Endothelial cell of umbilical vein (primary cell): ENCODE measurements around the gene RGS12. TPM values are rescaled to one million over a fixed set of nuclear protein-coding genes. Genes with fewer than 3 reads are reported as not detected.

Experiments used
- BruUV-seq: library from RNA; stranded (reverse); fragments of 400-500 nt; replicated peaks from 2 replicates; lab custom pipeline; 2021; lab: Mats Ljungman, UMichigan
- CTCF ChIA-PET: fragments of 300-600, 350-600 bp; sonication (Branson Sonifier 250); formaldehyde crosslinking; loops from one replicate; lab custom pipeline; 2021; ENCODE audit warnings: antibody characterized with exemption, inconsistent platforms; lab: Charles Lee
- POLR2A ChIA-PET: fragments of 300-600, 350-600 bp; sonication (Branson Sonifier 250); formaldehyde crosslinking; loops from one replicate; lab custom pipeline; 2021; ENCODE audit warnings: antibody characterized with exemption, inconsistent platforms; lab: Charles Lee
- DNase-seq: peaks from one replicate; pipeline ENCODE4 v3.0.0-alpha.2; 2011; ENCODE audit warnings: low read depth, low spot score
- FAIRE-seq: peaks from 2 replicates; lab custom pipeline; 2011; peaks lifted over from hg19 to GRCh38; lab: Jason Lieb, UNC
- H2AFZ ChIP-seq: 2 replicates; pipeline ENCODE4 v1.6.0; 2012; ENCODE audit warnings: low read depth, low read length, control low read depth, inconsistent platforms
- H3K27ac ChIP-seq: 2 replicates; pipeline ENCODE4 v1.5.1; 2011; ENCODE audit warnings: low read depth, mild to moderate bottlenecking, control low read depth, low read length, moderate library complexity; ENCODE audit not compliant: insufficient read depth
- H3K27me3 ChIP-seq, 2 experiments: 2 replicates each; pipeline versions ENCODE4 v1.6.0 to v1.6.1; 2011; ENCODE audit warnings: low read length in 2 of 2, mixed read lengths in 1 of 2; ENCODE audit not compliant: control insufficient read depth in 2 of 2, insufficient read depth in 2 of 2
- H3K36me3 ChIP-seq, 2 experiments: 2 replicates in 1 of 2; 3 replicates in 1 of 2; pipeline ENCODE4 v1.5.1; 2011; ENCODE audit warnings: low read length in 2 of 2, mild to moderate bottlenecking in 1 of 2, moderate library complexity in 1 of 2; ENCODE audit not compliant: control insufficient read depth in 2 of 2, insufficient read depth in 2 of 2; ENCODE audit errors: extremely low read depth in 1 of 2
- H3K4me1 ChIP-seq: 3 replicates; pipeline ENCODE4 v1.5.1; 2011; ENCODE audit warnings: mild to moderate bottlenecking, low read length; ENCODE audit not compliant: control insufficient read depth, insufficient read depth; ENCODE audit errors: extremely low read depth
- H3K4me2 ChIP-seq: 2 replicates; pipeline ENCODE4 v1.6.1; 2011; ENCODE audit warnings: low read length, control low read depth, mixed read lengths; ENCODE audit not compliant: insufficient read depth
- H3K4me3 ChIP-seq, 3 experiments: fragments of 200-600 bp in 1 of 3; sonication (generic), shearing (Covaris generic) in 1 of 3; replicated peaks in 1 of 3; 2 replicates each; pipeline ENCODE4 v1.5.1; 2011 to 2016; ENCODE audit warnings: control low read depth in 3 of 3, low read length in 3 of 3, mild to moderate bottlenecking in 2 of 3, inconsistent platforms in 1 of 3, low read depth in 1 of 3, moderate library complexity in 1 of 3; ENCODE audit not compliant: insufficient read depth in 1 of 3
- H3K79me2 ChIP-seq: 2 replicates; pipeline ENCODE4 v1.6.0; 2012; ENCODE audit warnings: low read length, inconsistent platforms; ENCODE audit not compliant: control insufficient read depth, insufficient read depth
- H3K9ac ChIP-seq: replicated peaks from 2 replicates; pipeline ENCODE3; 2011; ENCODE audit warnings: low read length, control low read depth; ENCODE audit not compliant: insufficient read depth; ENCODE audit errors: extremely low read depth
- H3K9me1 ChIP-seq: replicated peaks from 3 replicates; pipeline ENCODE4 v1.6.0; 2011; ENCODE audit warnings: mild to moderate bottlenecking, low read length; ENCODE audit not compliant: control insufficient read depth, insufficient read depth; ENCODE audit errors: extremely low read depth
- H3K9me3 ChIP-seq: replicated peaks from 2 replicates; pipeline ENCODE4 v1.5.1; 2012; ENCODE audit warnings: low read length, inconsistent platforms; ENCODE audit not compliant: control insufficient read depth, insufficient read depth
- H4K20me1 ChIP-seq: replicated peaks from 2 replicates; pipeline ENCODE3; 2011; ENCODE audit warnings: mild to moderate bottlenecking, low read length; ENCODE audit not compliant: control insufficient read depth, insufficient read depth; ENCODE audit errors: extremely low read depth
- EZH2 ChIP-seq: IDR thresholded peaks from 2 replicates; pipeline ENCODE4 v1.6.1; 2012; ENCODE audit warnings: borderline replicate concordance, low read depth, mild to moderate bottlenecking, moderate library complexity, low read length, inconsistent platforms; ENCODE audit not compliant: severe bottlenecking
- FOS ChIP-seq: IDR thresholded peaks from 2 replicates; pipeline ENCODE4 v1.6.1; 2011; ENCODE audit warnings: mild to moderate bottlenecking, low read length, moderate library complexity, borderline replicate concordance; ENCODE audit not compliant: insufficient read depth
- GATA2 ChIP-seq: IDR thresholded peaks from 2 replicates; pipeline ENCODE4 v1.7.0; 2011; ENCODE audit warnings: low read depth, mild to moderate bottlenecking, moderate library complexity, mixed read lengths, low read length; ENCODE audit not compliant: insufficient read length, insufficient read depth
- JUN ChIP-seq: IDR thresholded peaks from 2 replicates; pipeline ENCODE4 v1.6.1; 2011; ENCODE audit warnings: borderline replicate concordance, low read depth; ENCODE audit not compliant: insufficient read length, insufficient read depth
- MYC ChIP-seq: IDR thresholded peaks from one replicate; pipeline ENCODE4 v1.6.1; 2011; ENCODE audit warnings: mild to moderate bottlenecking, low read depth, low read length
- POLR2A ChIP-seq: IDR thresholded peaks from 2 replicates; pipeline ENCODE4 v1.6.1; 2012; ENCODE audit warnings: low read depth, mild to moderate bottlenecking, control low read depth, low read length
- POLR2AphosphoS5 ChIP-seq: IDR thresholded peaks from 2 replicates; pipeline ENCODE4 v1.6.1; 2012; ENCODE audit warnings: low read depth, mild to moderate bottlenecking, control low read depth, low read length, moderate library complexity; ENCODE audit not compliant: insufficient read depth
- dilution Hi-C: fragments of 300-500 bp; cut with MboI; formaldehyde crosslinking; loops from one replicate; pipeline ENCODE4 v1.15.0; 2019; ENCODE audit warnings: low sequenced_read_pairs; ENCODE audit not compliant: extremely low pct_ligation_motif_present
- intact Hi-C: fragments of 100-400 bp; cut with micrococcal nuclease; formaldehyde crosslinking; loops from one replicate; pipeline ENCODE4 v1.10.0; 2022
- polyA plus RNA-seq, 4 experiments: library from polyadenylated mRNA; depleted of rRNA in 3 of 4; stranded (reverse) in 3 of 4; unstranded in 1 of 4; fragments of >200 nt; gene quantifications; 2 replicates each; pipeline versions ENCODE4 v1.2.1 to v1.2.3, GENCODE V29; 2011 to 2012; ENCODE audit warnings: missing spikeins in 1 of 4
- total RNA-seq: library from RNA; stranded (reverse); gene quantifications from 2 replicates; pipeline ENCODE4 v1.2.3, GENCODE V29; 2021
- TF ChIP-seq, protein P1 (sequence below): IDR thresholded peaks from 2 replicates; pipeline ENCODE4 v1.6.1; 2011; ENCODE audit not compliant: insufficient read depth, insufficient read length
- TF ChIP-seq, protein P2 (sequence below), 2 donors: IDR thresholded peaks; 1 replicate in 1 of 2; 2 replicates in 1 of 2; pipeline ENCODE4 v1.5.1; 2011; ENCODE audit warnings: low read length in 2 of 2, mild to moderate bottlenecking in 2 of 2, moderate library complexity in 2 of 2, control low read depth in 1 of 2, inconsistent platforms in 1 of 2, low read depth in 1 of 2; ENCODE audit not compliant: insufficient read depth in 1 of 2; ENCODE audit errors: extremely low read depth in 1 of 2

Gene RGS12
- total and polyA plus RNA-seq, 2 donors (not counting 3 experiments of a cell fraction or from before 2014, with no cell fraction given): 65.2 to 75.4 TPM

DNA sequence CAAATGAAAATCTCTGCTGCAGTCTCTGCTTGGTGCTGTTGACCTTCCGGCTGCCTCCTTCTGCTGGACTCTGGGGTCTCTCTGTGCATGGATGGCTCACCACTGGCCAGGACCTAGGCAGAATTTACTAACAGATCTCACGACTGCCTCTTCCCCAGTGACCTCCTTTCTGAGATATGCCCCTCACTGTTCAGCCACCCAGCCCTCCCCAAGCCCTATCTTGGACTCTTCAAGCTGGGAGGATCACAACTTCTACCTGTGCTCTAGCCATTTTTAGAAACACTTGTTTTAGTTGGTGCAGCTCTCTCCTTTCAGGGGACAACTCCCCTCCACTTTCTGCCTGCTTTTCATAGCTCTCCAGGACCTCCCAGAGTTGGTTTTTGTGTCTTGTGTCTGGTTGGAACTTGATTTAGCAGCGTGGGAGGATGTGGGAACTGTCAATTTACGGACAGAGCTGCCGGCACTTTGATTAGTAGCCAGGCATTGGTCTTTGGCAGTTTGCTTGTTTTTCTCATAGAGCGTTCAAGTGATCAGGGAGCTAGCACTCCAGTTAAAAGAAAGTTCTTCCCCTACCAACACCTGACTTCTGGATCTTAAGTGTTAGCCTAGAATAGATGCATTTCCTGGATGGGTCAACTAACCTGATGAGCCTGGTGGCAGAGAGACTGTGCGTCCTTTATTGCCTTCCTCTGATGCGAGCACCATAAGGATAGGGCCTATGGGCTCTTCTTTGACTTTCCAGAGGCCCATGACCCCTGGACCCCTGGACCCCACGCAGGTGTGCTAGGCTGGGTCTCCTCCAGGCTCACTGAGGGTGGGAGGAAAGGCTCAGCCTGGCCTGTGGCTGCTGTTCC, 6.5 kb downstream of the RGS12 start:
- H3K79me2 ChIP-seq: peaks cover 89% of the 10 kb centered on the region
- no peaks in the 10 kb centered on the region for H3K36me3 ChIP-seq
- intact Hi-C loops (no loop called here), dilution Hi-C loops (no loop called here)
- H3K4me2 ChIP-seq: no peak overlapping the region
- DNase-seq (no peak), FAIRE-seq (no peak)
- H3K27me3 ChIP-seq: no peaks in the 10 kb centered on the region
- no peaks in the 10 kb centered on the region for H4K20me1 ChIP-seq
- POLR2A ChIA-PET: no interaction called here
- H3K27ac ChIP-seq: no peak overlapping the region
- CTCF ChIA-PET: interaction anchor here (1.0 to 1.3 kb wide), 2 partner anchors 25 to 106 kb away, joined by 3 read pairs; no protein-coding TSS in a partner anchor
- no peak overlapping the region for H3K9ac ChIP-seq
- H3K4me3 ChIP-seq: no peak overlapping the region
- TF ChIP-seq JUN: no peak
- no peak for TF ChIP-seq EZH2
- no peak for TF ChIP-seq MYC
- TF ChIP-seq, protein P1, sequence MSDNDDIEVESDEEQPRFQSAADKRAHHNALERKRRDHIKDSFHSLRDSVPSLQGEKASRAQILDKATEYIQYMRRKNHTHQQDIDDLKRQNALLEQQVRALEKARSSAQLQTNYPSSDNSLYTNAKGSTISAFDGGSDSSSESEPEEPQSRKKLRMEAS: no peak
- no peak for TF ChIP-seq GATA2
- TF ChIP-seq, protein P2, sequence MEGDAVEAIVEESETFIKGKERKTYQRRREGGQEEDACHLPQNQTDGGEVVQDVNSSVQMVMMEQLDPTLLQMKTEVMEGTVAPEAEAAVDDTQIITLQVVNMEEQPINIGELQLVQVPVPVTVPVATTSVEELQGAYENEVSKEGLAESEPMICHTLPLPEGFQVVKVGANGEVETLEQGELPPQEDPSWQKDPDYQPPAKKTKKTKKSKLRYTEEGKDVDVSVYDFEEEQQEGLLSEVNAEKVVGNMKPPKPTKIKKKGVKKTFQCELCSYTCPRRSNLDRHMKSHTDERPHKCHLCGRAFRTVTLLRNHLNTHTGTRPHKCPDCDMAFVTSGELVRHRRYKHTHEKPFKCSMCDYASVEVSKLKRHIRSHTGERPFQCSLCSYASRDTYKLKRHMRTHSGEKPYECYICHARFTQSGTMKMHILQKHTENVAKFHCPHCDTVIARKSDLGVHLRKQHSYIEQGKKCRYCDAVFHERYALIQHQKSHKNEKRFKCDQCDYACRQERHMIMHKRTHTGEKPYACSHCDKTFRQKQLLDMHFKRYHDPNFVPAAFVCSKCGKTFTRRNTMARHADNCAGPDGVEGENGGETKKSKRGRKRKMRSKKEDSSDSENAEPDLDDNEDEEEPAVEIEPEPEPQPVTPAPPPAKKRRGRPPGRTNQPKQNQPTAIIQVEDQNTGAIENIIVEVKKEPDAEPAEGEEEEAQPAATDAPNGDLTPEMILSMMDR (IDR thresholded peaks at IDR 0.05; ENCODE audit: extremely low read depth in 1 of 2, insufficient read depth in 1 of 2, low read depth in 1 of 2, low read length in 2 of 2): no peak
- no peak for TF ChIP-seq FOS
- TF ChIP-seq POLR2AphosphoS5: no peak
- TF ChIP-seq POLR2A: no peak
- peaks cover 43% of the 10 kb centered on the region for H3K4me1 ChIP-seq
- H2AFZ ChIP-seq: no peak overlapping the region
- H3K9me1 ChIP-seq: no peaks in the 10 kb centered on the region
- H3K9me3 ChIP-seq: no peaks in the 10 kb centered on the region
- no TSS peak for BruUV-seq
